HepG2 (cell line): ENCODE data around the gene RGS19. TPM values are rescaled to one million over a fixed set of nuclear protein-coding genes. Genes with fewer than 3 reads are reported as not detected.

Source experiments
- BCLAF1 ChIP-seq: fragments of 450-650 bp; IDR thresholded peaks from 2 replicates; pipeline ENCODE4 v1.6.1; 2017; ENCODE audit warnings: mild to moderate bottlenecking
- CTCF ChIP-seq: sonication (generic); formaldehyde crosslinking; IDR thresholded peaks from 2 replicates; pipeline ENCODE4 v1.5.0; 2020; ENCODE audit warnings: mild to moderate bottlenecking, missing genetic modification reagents, moderate library complexity
- ELF1 ChIP-seq: sonication (generic); formaldehyde crosslinking; IDR thresholded peaks from 2 replicates; pipeline ENCODE4 v1.4.0; 2020; ENCODE audit warnings: missing genetic modification reagents
- IRF9 ChIP-seq: sonication (generic); formaldehyde crosslinking; IDR thresholded peaks from 2 replicates; pipeline ENCODE4 v1.8.0; 2022; ENCODE audit warnings: missing genetic modification reagents, mild to moderate bottlenecking, borderline replicate concordance
- MAZ ChIP-seq, 2 experiments: sonication (generic) in 1 of 2; formaldehyde crosslinking in 1 of 2; IDR thresholded peaks; 2 replicates each; pipeline versions ENCODE4 v1.5.0 to v1.6.1; 2012 to 2020; ENCODE audit warnings: low read depth in 2 of 2, mild to moderate bottlenecking in 2 of 2, borderline replicate concordance in 1 of 2, improper control_type of control experiment in 1 of 2, low read length in 1 of 2, missing genetic modification reagents in 1 of 2, moderate library complexity in 1 of 2
- MTERF4 ChIP-seq: sonication (generic); formaldehyde crosslinking; IDR thresholded peaks from 2 replicates; pipeline ENCODE4 v1.8.0; 2023; ENCODE audit warnings: mild to moderate bottlenecking, missing genetic modification reagents
- MTF2 ChIP-seq: sonication (generic); formaldehyde crosslinking; IDR thresholded peaks from 2 replicates; pipeline ENCODE4 v1.5.0; 2020; ENCODE audit warnings: missing genetic modification reagents, borderline replicate concordance
- RORA ChIP-seq: sonication (generic); formaldehyde crosslinking; IDR thresholded peaks from 2 replicates; pipeline ENCODE4 v1.5.0; 2020; ENCODE audit warnings: mild to moderate bottlenecking, missing genetic modification reagents, moderate library complexity
- SP4 ChIP-seq: sonication (generic); formaldehyde crosslinking; IDR thresholded peaks from 2 replicates; pipeline ENCODE4 v1.8.1; 2023; ENCODE audit warnings: mild to moderate bottlenecking, missing genetic modification reagents
- ZNF18 ChIP-seq: sonication (generic); formaldehyde crosslinking; IDR thresholded peaks from 2 replicates; pipeline ENCODE4 v1.8.0; 2022; ENCODE audit warnings: mild to moderate bottlenecking, missing genetic modification reagents; ENCODE audit not compliant: insufficient replicate concordance
- ZNF597 ChIP-seq: sonication (generic); formaldehyde crosslinking; IDR thresholded peaks from 2 replicates; pipeline ENCODE4 v1.5.0; 2020; ENCODE audit warnings: missing genetic modification reagents
- ZNF609 ChIP-seq: sonication (generic); formaldehyde crosslinking; IDR thresholded peaks from 2 replicates; pipeline ENCODE4 v1.4.0; 2020; ENCODE audit warnings: mild to moderate bottlenecking, missing genetic modification reagents, borderline replicate concordance
- polyA plus RNA-seq, 8 experiments: library from polyadenylated mRNA; depleted of rRNA in 3 of 8; stranded (reverse) in 7 of 8; unstranded in 1 of 8; fragments of >200 nt; fragmentation: Illumina TruSeq in 4 of 8; extraction: Trizol in 4 of 8; gene quantifications; 2 replicates each; pipeline versions ENCODE4 v1.2.1 to v1.2.3, GENCODE V29; 2011 to 2016; ENCODE audit warnings: low read depth in 4 of 8, missing spikeins in 1 of 8, mixed read lengths in 1 of 8; ENCODE audit not compliant: insufficient read depth in 1 of 8
- total RNA-seq, 5 experiments: library from RNA; depleted of rRNA; stranded (reverse); fragments of >200 nt; fragmentation: Illumina TruSeq; extraction: Trizol; gene quantifications; 2 replicates each; pipeline ENCODE4 v1.2.3, GENCODE V29; 2016; ENCODE audit warnings: low read depth in 1 of 5

RGS19 gene
- total and polyA plus RNA-seq, 2 of the 13 experiments (the other 11 are each of a cell fraction or from before 2014, with no cell fraction given), result 10.7 to 11.9 TPM

- TF ChIP-seq MAZ (IDR thresholded peaks at IDR 0.05; ENCODE audit: borderline replicate concordance, low read depth, low read length) (no peak), MAZ (CRISPR knock-in tag; IDR thresholded peaks at IDR 0.05; ENCODE audit: low read depth) (peak; percentile 38; the same call in 1 of the 2 replicates), MTF2 (CRISPR knock-in tag) (no peak), ZNF18 (CRISPR knock-in tag) (no peak), RORA (no peak), MTERF4 (CRISPR knock-in tag) (no peak), SP4 (CRISPR knock-in tag) (peak; percentile 42; the same call in 1 of the 2 replicates), BCLAF1 (no peak), ELF1 (no peak), ZNF609 (CRISPR knock-in tag) (peak; percentile 31; the same call in 1 of the 2 replicates), ZNF597 (CRISPR knock-in tag) (no peak), CTCF (CRISPR knock-in tag) (peak; percentile 90), IRF9 (CRISPR knock-in tag) (peak; percentile 30; the same call in 1 of the 2 replicates)
Observed at GRCh38 chr20:64083378-64083803, 4.1 kb upstream of the RGS19 start (continued).
